ENCODE data around the gene LRRTM3. TPM values are rescaled to one million over a fixed set of nuclear protein-coding genes. Genes with fewer than 3 reads are reported as not detected.

Gene LRRTM3
- total RNA-seq, 1 experiment from 2014 or later, result 0.96 TPM

DNA sequence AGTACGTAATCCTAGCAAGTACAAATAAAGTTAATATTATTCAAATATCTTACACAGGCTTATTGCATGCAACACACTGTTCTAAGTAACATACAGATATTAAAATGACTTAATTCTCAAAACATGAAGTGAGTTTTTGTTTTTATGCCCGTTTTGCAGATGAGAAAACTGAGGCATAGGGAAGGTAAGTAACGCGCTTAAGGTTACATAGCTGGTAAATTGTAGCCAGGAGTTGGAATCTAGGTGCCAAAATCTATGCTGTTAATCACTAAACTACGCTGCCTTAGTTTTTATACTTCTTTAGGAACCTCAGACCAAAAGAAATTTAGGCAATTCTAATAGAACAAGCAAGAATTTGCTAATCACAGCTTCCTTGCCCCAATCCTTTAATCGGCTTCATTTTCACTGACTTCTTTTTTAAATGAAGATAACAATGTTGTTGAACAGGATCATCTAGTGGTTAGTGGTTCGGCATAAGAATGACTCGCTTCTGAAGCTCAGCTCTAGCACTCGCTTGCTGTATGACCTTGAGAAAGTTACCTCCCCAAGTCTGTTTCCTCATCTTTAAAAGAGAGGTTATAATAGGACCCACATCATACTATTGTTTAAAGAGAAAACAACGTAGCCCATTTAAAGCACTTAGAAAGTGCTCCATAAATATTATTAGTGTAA is 1.0 kb upstream of the LRRTM3 start:
- Histone ChIP-seq H3K4ac (ENCODE audit: low read depth, low read length) (no peak overlapping the region), H4K5ac (ENCODE audit: insufficient read length, low read depth, low read length) (no peak overlapping the region), H3K4me2 (ENCODE audit: insufficient read depth, insufficient read length, low read length) (peak overlapping the region; percentile 82), H2BK20ac (ENCODE audit: low read depth, low read length, poor library complexity, severe bottlenecking) (no peak overlapping the region), H2BK120ac (ENCODE audit: low read depth, low read length, poor library complexity, severe bottlenecking) (no peak overlapping the region), H3K9me3 (ENCODE audit: control insufficient read depth, low read depth, low read length) (no peaks in the 10 kb centered on the region), H2BK15ac (ENCODE audit: low read depth, low read length) (no peak overlapping the region), H2AK5ac (ENCODE audit: insufficient read length, low read length) (no peak overlapping the region), H4K20me1 (ENCODE audit: control insufficient read depth, insufficient read depth, insufficient read length) (no peaks in the 10 kb centered on the region), H3K9ac (ENCODE audit: extremely low read depth, insufficient read length, low read length) (no peak overlapping the region), H3K14ac (ENCODE audit: insufficient read depth, low read length) (no peak overlapping the region), H3K27me3 (ENCODE audit: insufficient read depth, low read length) (peaks cover 2% of the 10 kb centered on the region; the same call in 1 of the 2 replicates), H4K91ac (ENCODE audit: insufficient read length, low read depth, low read length) (no peak overlapping the region), H2AFZ (ENCODE audit: low read length) (no peak overlapping the region), H3K56ac (ENCODE audit: insufficient read length, low read depth, low read length) (no peak overlapping the region), H3K23me2 (ENCODE audit: insufficient read length, low read depth, low read length, poor library complexity, severe bottlenecking) (peaks cover 10% of the 10 kb centered on the region), H2BK12ac (ENCODE audit: insufficient read length, low read depth, low read length) (no peak overlapping the region), H4K8ac (replicated peaks; ENCODE audit: insufficient read length, low read depth, low read length) (no peak overlapping the region), H3K27ac (ENCODE audit: insufficient read length, low read depth, low read length) (no peak overlapping the region), H3T11ph (ENCODE audit: low read length) (no peak overlapping the region), H2BK5ac (ENCODE audit: insufficient read length, low read length) (no peak overlapping the region), H3K18ac (ENCODE audit: insufficient read length, low read depth, low read length) (no peak overlapping the region), H3K4me1 (ENCODE audit: insufficient read depth, low read length) (peaks cover 13% of the 10 kb centered on the region), H3K79me1 (ENCODE audit: insufficient read depth, low read depth, low read length, poor library complexity, severe bottlenecking) (no peaks in the 10 kb centered on the region), H3K79me2 (ENCODE audit: insufficient read depth, low read length) (no peaks in the 10 kb centered on the region), H3K23ac (ENCODE audit: insufficient read length, low read depth, low read length) (no peak overlapping the region)
- peaks cover 35% of the 10 kb centered on the region for H3K27me3 Mint-ChIP-seq (ENCODE audit: low read depth)
- peak overlapping the region; percentile 57 to 79; a peak in 4 of 5 replicates for H3K4me3 Mint-ChIP-seq
- H3K36me3 Mint-ChIP-seq (ENCODE audit: insufficient read depth in 1 of 3, low read depth in 3 of 3), result peaks cover 0 to 11% (median 7%) of the 10 kb centered on the region in 3 experiments; a peak in 4 of 7 replicates
- H3K9me3 Mint-ChIP-seq, result peaks cover 3 to 7% of the 10 kb centered on the region in 2 experiments; a peak in 3 of 5 replicates
- H3K27ac Mint-ChIP-seq, result peak overlapping the region in 1 of 3 experiments; percentile 91; a peak in 2 of 7 replicates
- TF ChIP-seq, protein P1, sequence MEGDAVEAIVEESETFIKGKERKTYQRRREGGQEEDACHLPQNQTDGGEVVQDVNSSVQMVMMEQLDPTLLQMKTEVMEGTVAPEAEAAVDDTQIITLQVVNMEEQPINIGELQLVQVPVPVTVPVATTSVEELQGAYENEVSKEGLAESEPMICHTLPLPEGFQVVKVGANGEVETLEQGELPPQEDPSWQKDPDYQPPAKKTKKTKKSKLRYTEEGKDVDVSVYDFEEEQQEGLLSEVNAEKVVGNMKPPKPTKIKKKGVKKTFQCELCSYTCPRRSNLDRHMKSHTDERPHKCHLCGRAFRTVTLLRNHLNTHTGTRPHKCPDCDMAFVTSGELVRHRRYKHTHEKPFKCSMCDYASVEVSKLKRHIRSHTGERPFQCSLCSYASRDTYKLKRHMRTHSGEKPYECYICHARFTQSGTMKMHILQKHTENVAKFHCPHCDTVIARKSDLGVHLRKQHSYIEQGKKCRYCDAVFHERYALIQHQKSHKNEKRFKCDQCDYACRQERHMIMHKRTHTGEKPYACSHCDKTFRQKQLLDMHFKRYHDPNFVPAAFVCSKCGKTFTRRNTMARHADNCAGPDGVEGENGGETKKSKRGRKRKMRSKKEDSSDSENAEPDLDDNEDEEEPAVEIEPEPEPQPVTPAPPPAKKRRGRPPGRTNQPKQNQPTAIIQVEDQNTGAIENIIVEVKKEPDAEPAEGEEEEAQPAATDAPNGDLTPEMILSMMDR (conservative IDR thresholded peaks at IDR 0.05), result no peak
- WGBS (ENCODE audit: extremely low coverage, insufficient read length, low lambda C conversion rate), result no CpG with 5 or more reads among the region's 10 CpGs
- peaks cover 47 to 59% of the 10 kb centered on the region in 2 experiments for H3K4me1 Mint-ChIP-seq
- DNase-seq, result no peak
